Neuronal stem cell (in vitro differentiated cells): ENCODE results near the gene POU2AF3.
"Not testable (repeated sequence)": the region's sequence is repeated elsewhere in the genome, so short reads cannot be mapped to it uniquely, and the experiment has no call there.

ENCODE experiments used
- DNase-seq: peaks from one replicate; pipeline ENCODE4 v3.0.0-alpha.2; 2013; ENCODE audit warnings: low spot score
- H2AFZ ChIP-seq: one replicate; pipeline ENCODE4 v1.6.1; 2013; ENCODE audit warnings: mild to moderate bottlenecking, low read length, inconsistent platforms
- H2AK5ac ChIP-seq: 2 replicates; pipeline ENCODE4 v1.6.1; 2013; ENCODE audit warnings: low read depth, mild to moderate bottlenecking, inconsistent platforms, low read length, moderate library complexity, mixed read lengths
- H2BK120ac ChIP-seq: 2 replicates; pipeline ENCODE4 v1.6.1; 2013; ENCODE audit warnings: low read depth, mild to moderate bottlenecking, inconsistent platforms, low read length, moderate library complexity, mixed read lengths
- H2BK12ac ChIP-seq: one replicate; pipeline ENCODE4 v1.6.1; 2013; ENCODE audit warnings: low read length, inconsistent platforms
- H2BK15ac ChIP-seq: 2 replicates; pipeline ENCODE4 v1.6.1; 2013; ENCODE audit warnings: mild to moderate bottlenecking, low read length, inconsistent platforms, mixed read lengths
- H2BK5ac ChIP-seq: one replicate; pipeline ENCODE4 v1.6.1; 2013; ENCODE audit warnings: inconsistent platforms, mild to moderate bottlenecking, low read length, moderate library complexity
- H3K14ac ChIP-seq: one replicate; pipeline ENCODE4 v1.6.1; 2013; ENCODE audit warnings: low read length, inconsistent platforms
- H3K18ac ChIP-seq: 2 replicates; pipeline ENCODE4 v1.6.1; 2013; ENCODE audit warnings: low read length, inconsistent platforms
- H3K23ac ChIP-seq: 2 replicates; pipeline ENCODE4 v1.6.1; 2013; ENCODE audit warnings: low read depth, mild to moderate bottlenecking, mixed read lengths, low read length, inconsistent platforms; ENCODE audit not compliant: poor library complexity
- H3K27ac ChIP-seq: replicated peaks from 3 replicates; pipeline ENCODE4 v1.5.1; 2013; ENCODE audit warnings: low read length, inconsistent platforms
- H3K27me3 ChIP-seq, 3 experiments: 2 replicates each; pipeline ENCODE4 v1.6.1; 2013; ENCODE audit warnings: low read length in 3 of 3, mild to moderate bottlenecking in 2 of 3, inconsistent platforms in 1 of 3, low read depth in 1 of 3, mixed read lengths in 1 of 3, moderate library complexity in 1 of 3; ENCODE audit not compliant: control insufficient read depth in 3 of 3, insufficient read depth in 3 of 3
- H3K36me3 ChIP-seq, 2 donors: replicated peaks in 1 of 2; 2 replicates each; pipeline ENCODE4 v1.6.1; 2013; ENCODE audit warnings: low read length in 2 of 2; ENCODE audit not compliant: control insufficient read depth in 2 of 2, insufficient read depth in 2 of 2
- H3K4ac ChIP-seq: 2 replicates; pipeline ENCODE4 v1.6.1; 2013; ENCODE audit warnings: inconsistent platforms, mild to moderate bottlenecking, low read length, moderate library complexity
- H3K4me1 ChIP-seq, 2 donors: 1 replicate in 1 of 2; 2 replicates in 1 of 2; pipeline ENCODE4 v1.6.1; 2013; ENCODE audit warnings: low read length in 2 of 2, low read depth in 1 of 2; ENCODE audit not compliant: control insufficient read depth in 2 of 2, insufficient read depth in 1 of 2
- H3K4me2 ChIP-seq: one replicate; pipeline ENCODE4 v1.6.1; 2013; ENCODE audit warnings: mild to moderate bottlenecking, low read length, inconsistent platforms; ENCODE audit not compliant: insufficient read depth, poor library complexity, severe bottlenecking
- H3K4me3 ChIP-seq, 2 donors: 2 replicates each; pipeline ENCODE4 v1.5.1; 2013; ENCODE audit warnings: low read length in 2 of 2, mild to moderate bottlenecking in 2 of 2, inconsistent platforms in 1 of 2, moderate library complexity in 1 of 2
- H3K79me1 ChIP-seq: one replicate; pipeline ENCODE4 v1.6.1; 2013; ENCODE audit warnings: low read depth, mild to moderate bottlenecking, inconsistent platforms, low read length, moderate library complexity
- H3K9ac ChIP-seq: one replicate; pipeline ENCODE4 v1.6.1; 2013; ENCODE audit warnings: mild to moderate bottlenecking, low read depth, low read length, inconsistent platforms; ENCODE audit not compliant: poor library complexity
- H3K9me3 ChIP-seq, 2 donors: replicated peaks in 1 of 2; 2 replicates each; pipeline versions ENCODE3 to v1.6.1; 2013; ENCODE audit warnings: low read length in 2 of 2, mild to moderate bottlenecking in 2 of 2, inconsistent platforms in 1 of 2, low read depth in 1 of 2, mixed read lengths in 1 of 2, moderate library complexity in 1 of 2; ENCODE audit not compliant: control insufficient read depth in 2 of 2, insufficient read depth in 1 of 2
- H4K8ac ChIP-seq: one replicate; pipeline ENCODE4 v1.6.1; 2013; ENCODE audit warnings: low read depth, mild to moderate bottlenecking, inconsistent platforms, low read length, moderate library complexity
- H4K91ac ChIP-seq: one replicate; pipeline ENCODE4 v1.6.1; 2013; ENCODE audit warnings: low read length, low read depth, mild to moderate bottlenecking, inconsistent platforms; ENCODE audit not compliant: poor library complexity
- WGBS, 2 donors: extraction: QIAGEN DNeasy Blood & Tissue Kit; methylation state at CpG; one replicate each; pipeline ENCODE4 v1.1.7; 2013; ENCODE audit warnings: missing lambda C conversion rate in 2 of 2, mixed read lengths in 1 of 2; ENCODE audit not compliant: insufficient read length in 2 of 2, insufficient replicate concordance in 1 of 2; ENCODE audit errors: extremely low coverage in 2 of 2; 5-methylcytosine and 5-hydroxymethylcytosine counted together

POU2AF3 gene

DNA sequence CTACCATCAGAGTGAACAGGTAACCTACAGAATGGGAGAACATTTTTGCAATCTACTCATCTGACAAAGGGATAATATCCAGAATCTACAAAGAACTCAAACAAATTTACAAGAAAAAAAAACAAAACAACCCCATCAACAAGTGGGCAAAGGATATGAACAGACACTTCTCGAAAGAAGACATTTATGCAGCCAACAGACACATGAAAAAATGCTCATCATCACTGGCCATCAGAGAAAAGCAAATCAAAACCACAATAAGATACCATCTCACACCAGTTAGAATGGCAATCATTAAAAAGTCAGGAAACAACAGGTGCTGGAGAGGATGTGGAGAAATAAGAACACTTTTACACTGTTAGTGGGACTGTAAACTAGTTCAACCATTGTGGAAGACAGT is 5.9 kb upstream of the POU2AF3 start:
- not testable (repeated sequence) for H2BK12ac ChIP-seq, H3K4me1 ChIP-seq, H3K79me1 ChIP-seq, H3K4me2 ChIP-seq, H3K27me3 ChIP-seq, H3K4me3 ChIP-seq, DNase-seq, H3K27ac ChIP-seq, H3K4ac ChIP-seq, H3K14ac ChIP-seq, H4K8ac ChIP-seq, H2AK5ac ChIP-seq, H2BK15ac ChIP-seq, H2BK120ac ChIP-seq, H3K23ac ChIP-seq, H2AFZ ChIP-seq, H2BK5ac ChIP-seq, H4K91ac ChIP-seq, H3K36me3 ChIP-seq, H3K9me3 ChIP-seq, H3K18ac ChIP-seq, H3K9ac ChIP-seq
- no CpG with 5 or more reads among the region's 1 CpG for WGBS, 2 donors

- Histone ChIP-seq H3K79me1 (no peaks in the 10 kb centered on the region), H3K9ac (no peak overlapping the region), H2BK120ac (no peak overlapping the region), H3K4ac (no peak overlapping the region), H3K4me3 (no peak overlapping the region), H3K27ac (no peak overlapping the region), H3K4me1 (peaks cover 2% of the 10 kb centered on the region in 2 donors), H3K36me3 (no peaks in the 10 kb centered on the region), H2AFZ (no peak overlapping the region), H3K27me3 (peaks cover 0 to 45% (median 21%) of the 10 kb centered on the region in 3 experiments), H3K9me3 (no peaks in the 10 kb centered on the region), H2BK5ac (no peak overlapping the region), H3K14ac (no peak overlapping the region), H4K8ac (no peak overlapping the region), H4K91ac (no peak overlapping the region), H2AK5ac (no peak overlapping the region), H3K18ac (no peak overlapping the region), H2BK15ac (no peak overlapping the region), H3K4me2 (no peak overlapping the region), H3K23ac (no peak overlapping the region), H2BK12ac (no peak overlapping the region)
- no CpG with 5 or more reads among the region's 3 CpGs for WGBS, 2 donors
- no peak for DNase-seq
Measured at GRCh38 chr11:111296196-111296595, 2.1 kb upstream of the POU2AF3 start.

GRCh38 chr11:111297696-111298095 is 650 bp upstream of the POU2AF3 start:
- Histone ChIP-seq H2AFZ (no peak overlapping the region), H3K27ac (no peak overlapping the region), H2AK5ac (no peak overlapping the region), H3K4me3 (no peak overlapping the region), H3K4ac (no peak overlapping the region), H3K14ac (no peak overlapping the region), H3K27me3 (peaks cover 0 to 60% (median 23%) of the 10 kb centered on the region in 3 experiments), H3K4me2 (no peak overlapping the region), H3K36me3 (no peaks in the 10 kb centered on the region), H4K8ac (no peak overlapping the region), H3K18ac (no peak overlapping the region), H3K79me1 (no peaks in the 10 kb centered on the region), H3K9ac (no peak overlapping the region), H4K91ac (no peak overlapping the region), H3K23ac (no peak overlapping the region), H2BK120ac (no peak overlapping the region), H2BK12ac (no peak overlapping the region), H2BK15ac (no peak overlapping the region), H3K9me3 (no peaks in the 10 kb centered on the region), H3K4me1 (peaks cover 2% of the 10 kb centered on the region in 2 donors), H2BK5ac (no peak overlapping the region)
- no CpG with 5 or more reads among the region's 10 CpGs for WGBS, 2 donors
- no peak for DNase-seq

DNA sequence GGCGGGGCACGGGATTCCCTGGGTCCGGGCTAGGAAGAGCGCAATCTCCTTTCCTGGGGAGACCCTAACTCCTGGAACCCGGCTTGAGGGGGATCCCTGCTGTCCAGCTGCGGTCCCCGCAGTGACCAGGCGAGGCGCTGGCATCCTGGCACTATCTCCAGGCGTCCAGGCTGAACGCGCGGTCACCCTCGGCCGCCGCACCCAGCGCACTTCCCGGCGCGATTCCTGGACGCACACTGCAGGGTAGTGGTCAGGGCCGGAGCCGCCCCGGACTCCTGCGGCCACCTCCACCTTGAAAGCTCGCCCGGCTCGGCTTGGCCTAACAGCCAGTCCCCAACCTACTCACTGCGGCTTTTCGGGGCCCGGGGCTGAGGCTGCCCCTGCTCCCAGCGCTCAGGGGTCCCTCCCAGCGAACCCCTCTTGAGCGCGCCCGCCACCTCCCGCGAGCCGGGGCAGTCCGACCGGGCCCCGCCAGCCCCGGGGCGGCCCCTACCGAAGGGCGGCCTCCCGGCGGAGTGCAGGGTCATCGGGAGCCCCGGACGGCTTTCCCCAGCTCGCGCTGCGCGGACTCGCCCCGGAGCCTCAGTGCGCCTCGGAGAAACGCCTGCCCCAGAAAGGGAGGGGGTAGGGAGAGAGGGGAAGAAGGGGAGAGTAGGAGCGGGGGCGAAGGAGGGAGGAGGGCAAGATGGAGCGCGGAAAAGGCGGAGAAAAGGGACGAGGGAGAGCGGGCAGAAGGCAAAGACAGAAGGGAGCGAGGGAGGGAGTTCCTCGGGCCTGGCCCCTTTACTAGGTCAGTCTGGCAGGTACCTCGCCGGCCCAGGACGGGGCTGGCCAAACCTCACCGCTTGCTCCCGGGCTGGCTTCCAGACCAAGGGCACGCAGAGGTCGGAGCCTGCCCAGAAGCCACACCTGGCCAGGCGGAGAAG is 1.0 kb downstream of the POU2AF3 start:
- H3K4me3 ChIP-seq, result peak overlapping the region; percentile 29 to 87
- no peaks in the 10 kb centered on the region for H3K79me1 ChIP-seq
- peak overlapping the region; percentile 89 for H3K9ac ChIP-seq
- H3K36me3 ChIP-seq, result no peaks in the 10 kb centered on the region
- DNase-seq, result peak; percentile 52
- H3K18ac ChIP-seq, result peak overlapping the region; percentile 99
- peak overlapping the region; percentile 89 for H2AFZ ChIP-seq
- H3K4me2 ChIP-seq, result peak overlapping the region; percentile 82
- no peak overlapping the region for H2BK12ac ChIP-seq
- peak overlapping the region; percentile 14 for H2BK120ac ChIP-seq
- H3K4me1 ChIP-seq, result peaks cover 2% of the 10 kb centered on the region in 2 donors
- H2BK15ac ChIP-seq, result peak overlapping the region; percentile 79
- H3K27ac ChIP-seq, result no peak overlapping the region
- H3K9me3 ChIP-seq, result no peaks in the 10 kb centered on the region
- no peak overlapping the region for H2AK5ac ChIP-seq
- no peak overlapping the region for H4K91ac ChIP-seq
- H2BK5ac ChIP-seq, result peak overlapping the region; percentile 44
- H3K14ac ChIP-seq, result no peak overlapping the region
- no CpG with 5 or more reads among the region's 77 CpGs for WGBS, 2 donors
- H3K27me3 ChIP-seq, result peaks cover 0 to 69% (median 23%) of the 10 kb centered on the region in 3 experiments
- no peak overlapping the region for H3K4ac ChIP-seq
- no peak overlapping the region for H4K8ac ChIP-seq
- peak overlapping the region; percentile 57 for H3K23ac ChIP-seq
